K562 (cell line): ENCODE results near the gene ETV4. TPM values are rescaled to one million over a fixed set of nuclear protein-coding genes. Genes with fewer than 3 reads are reported as not detected.

ENCODE experiments used
- ATAC-seq: fragments of 200-7000 bp; cut with Tn5 transposase; 3 replicates; pipeline ENCODE4 v1.9.1; 2020; ENCODE audit warnings: moderate library complexity
- BruUV-seq: library from RNA; stranded (reverse); fragments of 400-500 nt; replicated peaks from 2 replicates; lab custom pipeline; 2021; lab: Mats Ljungman, UMichigan
- CTCF ChIA-PET: fragments of 300-600 bp; formaldehyde crosslinking; extraction: SDS; loops from one replicate; lab custom pipeline; 2021; ENCODE audit warnings: low intra/inter-chr PET ratio; lab: Yijun Ruan, JAX
- POLR2A ChIA-PET: fragments of 300-600, 350-650 bp; sonication (Branson Sonifier 250); formaldehyde crosslinking; extraction: SDS; loops from one replicate; lab custom pipeline; 2021; ENCODE audit warnings: antibody characterized with exemption, inconsistent platforms; lab: Yijun Ruan, JAX
- DNase-seq, 4 experiments: peaks; one replicate each; pipeline versions ENCODE4 v3.0.0 to v3.0.0-alpha.2; 2011 to 2018; ENCODE audit warnings: low spot score in 3 of 4, mixed read lengths in 3 of 4; ENCODE audit errors: extremely low read depth in 1 of 4
- FAIRE-seq: peaks from 2 replicates; lab custom pipeline; 2011; peaks lifted over from hg19 to GRCh38; lab: Jason Lieb, UNC
- H2AFZ ChIP-seq: 2 replicates; pipeline ENCODE4 v1.6.0; 2011; ENCODE audit warnings: low read depth, low read length, control low read depth, inconsistent platforms
- H3K27ac ChIP-seq: fragments of 200-600 bp; 3 replicates; pipeline ENCODE4 v1.8.0; 2011; ENCODE audit warnings: low read depth, mild to moderate bottlenecking, control low read depth, inconsistent platforms, low read length, moderate library complexity, mixed read lengths; ENCODE audit errors: extremely low read depth
- H3K27me3 ChIP-seq, 2 experiments: fragments of 300-600 bp in 1 of 2; 2 replicates in 1 of 2; 3 replicates in 1 of 2; pipeline versions ENCODE4 v1.6.0 to v1.8.0; 2011; ENCODE audit warnings: inconsistent platforms in 2 of 2, low read length in 2 of 2, mild to moderate bottlenecking in 1 of 2, mixed read lengths in 1 of 2, moderate library complexity in 1 of 2; ENCODE audit not compliant: control insufficient read depth in 2 of 2, insufficient read depth in 2 of 2
- H3K36me3 ChIP-seq: fragments of 300-600 bp; 3 replicates; pipeline ENCODE4 v1.8.0; 2011; ENCODE audit warnings: mild to moderate bottlenecking, low read length, inconsistent platforms; ENCODE audit not compliant: control insufficient read depth, insufficient read depth
- H3K4me1 ChIP-seq, 2 experiments: fragments of 200-600 bp in 1 of 2; replicated peaks in 1 of 2; 2 replicates in 1 of 2; 3 replicates in 1 of 2; pipeline versions ENCODE4 v1.5.1 to v1.8.0; 2011; ENCODE audit warnings: inconsistent platforms in 2 of 2, low read length in 2 of 2, mild to moderate bottlenecking in 1 of 2, mixed read lengths in 1 of 2, moderate library complexity in 1 of 2; ENCODE audit not compliant: control insufficient read depth in 2 of 2, insufficient read depth in 2 of 2
- H3K4me2 ChIP-seq: 2 replicates; pipeline ENCODE4 v1.6.1; 2011; ENCODE audit warnings: low read length, control low read depth, inconsistent platforms, mixed read lengths; ENCODE audit not compliant: insufficient read depth
- H3K4me3 ChIP-seq: fragments of 200-600 bp; sonication (generic), shearing (Covaris generic); 2 replicates; pipeline ENCODE4 v1.5.1; 2016; ENCODE audit warnings: control low read depth, inconsistent platforms
- H3K79me2 ChIP-seq: fragments of 200-600 bp; 3 replicates; pipeline ENCODE4 v1.8.0; 2011; ENCODE audit warnings: low read length, inconsistent platforms; ENCODE audit not compliant: control insufficient read depth, insufficient read depth
- H3K9ac ChIP-seq, 2 experiments: 2 replicates each; pipeline versions ENCODE4 v1.6.0 to v1.6.1; 2011; ENCODE audit warnings: low read depth in 2 of 2, low read length in 2 of 2, control low read depth in 1 of 2, inconsistent platforms in 1 of 2, mild to moderate bottlenecking in 1 of 2, mixed read lengths in 1 of 2; ENCODE audit not compliant: insufficient read depth in 1 of 2
- H3K9me1 ChIP-seq: one replicate; pipeline ENCODE4 v1.6.0; 2011; ENCODE audit warnings: inconsistent platforms, mild to moderate bottlenecking, low read length, moderate library complexity; ENCODE audit not compliant: control insufficient read depth, insufficient read depth
- H3K9me3 ChIP-seq: replicated peaks from 2 replicates; pipeline ENCODE4 v1.5.1; 2011; ENCODE audit warnings: low read depth, low read length, inconsistent platforms; ENCODE audit not compliant: control insufficient read depth, insufficient read depth
- H4K20me1 ChIP-seq: replicated peaks from 2 replicates; pipeline ENCODE4 v1.6.1; 2011; ENCODE audit warnings: low read length, inconsistent platforms, mixed read lengths; ENCODE audit not compliant: control insufficient read depth, insufficient read depth
- COPS2 ChIP-seq: fragments of 450-650 bp; conservative IDR thresholded peaks from 2 replicates; pipeline ENCODE4 v1.6.1; 2016; ENCODE audit warnings: mild to moderate bottlenecking, moderate library complexity
- CSDE1 ChIP-seq, 2 experiments: fragments of 450-650 bp; IDR thresholded peaks; 2 replicates each; pipeline ENCODE4 v1.6.1; 2016; ENCODE audit warnings: mild to moderate bottlenecking in 1 of 2
- GATA2 ChIP-seq: sonication (generic); formaldehyde crosslinking; IDR thresholded peaks from 2 replicates; pipeline ENCODE4 v1.4.0; 2020; ENCODE audit warnings: mild to moderate bottlenecking, missing genetic modification reagents
- MAX ChIP-seq: sonication (generic); formaldehyde crosslinking; IDR thresholded peaks from 2 replicates; pipeline ENCODE4 v1.9.0; 2022; ENCODE audit warnings: mild to moderate bottlenecking, missing genetic modification reagents
- MIER1 ChIP-seq: fragments of 450-650 bp; IDR thresholded peaks from 2 replicates; pipeline ENCODE4 v1.6.1; 2016; ENCODE audit warnings: antibody characterized with exemption, mild to moderate bottlenecking, low read depth
- PHB ChIP-seq: fragments of 250-450 bp; sonication (Bioruptor Pico); IDR thresholded peaks from 2 replicates; pipeline ENCODE4 v1.5.0; 2021
- RFX7 ChIP-seq: fragments of 250-450 bp; sonication (Bioruptor Pico); IDR thresholded peaks from 2 replicates; pipeline ENCODE4 v1.5.1; 2021; ENCODE audit warnings: mild to moderate bottlenecking
- SREBF1 ChIP-seq: fragments of 150-350 bp; IDR thresholded peaks from 2 replicates; pipeline ENCODE4 v1.6.1; 2014; ENCODE audit warnings: antibody characterized with exemption, low read depth, low read length, borderline replicate concordance
- THRA ChIP-seq: fragments of 450-650 bp; IDR thresholded peaks from 2 replicates; pipeline ENCODE4 v1.6.1; 2017; ENCODE audit warnings: mild to moderate bottlenecking, moderate library complexity
- ZBTB43 ChIP-seq: sonication (generic); formaldehyde crosslinking; IDR thresholded peaks from 2 replicates; pipeline ENCODE4 v1.8.0; 2023; ENCODE audit warnings: mild to moderate bottlenecking, missing genetic modification reagents
- ZNF318 ChIP-seq, 2 experiments: fragments of 450-650 bp; IDR thresholded peaks; 2 replicates each; pipeline ENCODE4 v1.6.1; 2016; ENCODE audit warnings: mild to moderate bottlenecking in 2 of 2, borderline replicate concordance in 1 of 2, low read depth in 1 of 2, moderate library complexity in 1 of 2
- ZNF785 ChIP-seq: fragments of 250-450 bp; sonication (Bioruptor Pico); IDR thresholded peaks from 2 replicates; pipeline ENCODE4 v1.4.0; 2020; ENCODE audit warnings: mild to moderate bottlenecking
- WGBS: fragments of 100-300 bp; shearing (Covaris generic); methylation state at CpG from one replicate; pipeline ENCODE4 v1.1.6; 2016; ENCODE audit warnings: low coverage, mixed read lengths; ENCODE audit not compliant: insufficient coverage; ENCODE audit errors: missing lambda C conversion rate; 5-methylcytosine and 5-hydroxymethylcytosine counted together
- in situ Hi-C: fragments of 300-500 bp; cut with MboI; formaldehyde crosslinking; loops from 4 replicates; pipeline ENCODE4 v1.15.0; 2018; ENCODE audit warnings: inconsistent platforms, mixed read lengths
- intact Hi-C: fragments of 100-400 bp; cut with micrococcal nuclease; formaldehyde crosslinking; loops from 2 replicates; pipeline ENCODE4 v1.14.2; 2022
- polyA plus RNA-seq, 8 experiments: library from polyadenylated mRNA; depleted of rRNA in 4 of 8; stranded (reverse) in 5 of 8; unstranded in 3 of 8; fragments of >200 nt; fragmentation: Nextera tagmentation in 2 of 8; fragmentation: Illumina TruSeq in 1 of 8; extraction: Ambion mirVana in 2 of 8; extraction: Trizol in 1 of 8; gene quantifications; 2 replicates each; pipeline versions ENCODE4 v1.2.1 to v1.2.3, GENCODE V29; 2011 to 2014; ENCODE audit warnings: inconsistent platforms in 1 of 8, missing spikeins in 1 of 8
- total RNA-seq, 7 experiments: library from RNA; depleted of rRNA in 6 of 7; stranded (reverse); fragments of >200 nt in 6 of 7; fragmentation: Illumina TruSeq in 2 of 7; extraction: Trizol in 2 of 7; gene quantifications; 2 replicates each; pipeline versions ENCODE4 v1.2.1 to v1.2.3, GENCODE V29; 2011 to 2021; ENCODE audit warnings: low replicate concordance in 1 of 7

Gene ETV4
- total and polyA plus RNA-seq, 9 of the 15 experiments (the other 6 are each of a cell fraction or from before 2014, with no cell fraction given), result 5.5 to 66.3 (median 28.2) TPM

GRCh38 chr17:43490621-43491020 lies 55.5 kb downstream of the ETV4 start:
- ATAC-seq (no peak), FAIRE-seq (no peak), DNase-seq (no peak)
- H3K4me1 ChIP-seq, result no peaks in the 10 kb centered on the region
- H3K4me3 ChIP-seq, result no peak overlapping the region
- H2AFZ ChIP-seq, result no peak overlapping the region
- peaks cover 52% of the 10 kb centered on the region for H3K36me3 ChIP-seq
- no peaks in the 10 kb centered on the region for H3K27me3 ChIP-seq
- ChIA-PET CTCF (no interaction called here), POLR2A (interaction anchor here (0.6 kb wide), 2 partner anchors 11 to 34 kb away, joined by 3 read pairs; no protein-coding TSS in a partner anchor)
- in situ Hi-C loops (loop anchor here (25.0 kb wide), 1 partner anchor 203 kb away; no protein-coding TSS in a partner anchor), intact Hi-C loops (no loop called here)
- peaks cover 22% of the 10 kb centered on the region for H3K79me2 ChIP-seq
- no peaks in the 10 kb centered on the region for H4K20me1 ChIP-seq
- no peaks in the 10 kb centered on the region for H3K9me1 ChIP-seq
- no peaks in the 10 kb centered on the region for H3K9me3 ChIP-seq
- no TSS peak for BruUV-seq
- TF ChIP-seq PHB (CRISPR knock-in tag) (no peak), CSDE1 (IDR thresholded peaks at IDR 0.05) (no peak), MIER1 (no peak), MAX (CRISPR knock-in tag) (no peak), ZNF785 (CRISPR knock-in tag) (no peak), COPS2 (no peak), GATA2 (no peak), THRA (no peak), RFX7 (no peak), ZBTB43 (CRISPR knock-in tag) (no peak), SREBF1 (no peak), ZNF318 (IDR thresholded peaks at IDR 0.05; ENCODE audit: borderline replicate concordance in 1 of 2, low read depth in 1 of 2) (no peak)
- no peak overlapping the region for H3K4me2 ChIP-seq
- H3K9ac ChIP-seq, result no peak overlapping the region
- WGBS, result 84% methylated on average over 5 of the region's 5 CpGs
- H3K27ac ChIP-seq, result no peak overlapping the region
